ENCODE measurements around the gene RABGAP1L.

The RABGAP1L gene

GRCh38 chr1:174219606-174220370 lies 60.5 kb downstream of the RABGAP1L start:
- no peaks in the 10 kb centered on the region for H3K4me1 Mint-ChIP-seq
- H3K9me3 Mint-ChIP-seq: peaks cover 10% of the 10 kb centered on the region
- peak overlapping the region in 1 of 3 experiments; percentile 60 for H3K4me3 Mint-ChIP-seq
- H3K36me3 Mint-ChIP-seq (ENCODE audit: low read depth): peaks cover 24% of the 10 kb centered on the region
- TF ChIP-seq, protein P1, sequence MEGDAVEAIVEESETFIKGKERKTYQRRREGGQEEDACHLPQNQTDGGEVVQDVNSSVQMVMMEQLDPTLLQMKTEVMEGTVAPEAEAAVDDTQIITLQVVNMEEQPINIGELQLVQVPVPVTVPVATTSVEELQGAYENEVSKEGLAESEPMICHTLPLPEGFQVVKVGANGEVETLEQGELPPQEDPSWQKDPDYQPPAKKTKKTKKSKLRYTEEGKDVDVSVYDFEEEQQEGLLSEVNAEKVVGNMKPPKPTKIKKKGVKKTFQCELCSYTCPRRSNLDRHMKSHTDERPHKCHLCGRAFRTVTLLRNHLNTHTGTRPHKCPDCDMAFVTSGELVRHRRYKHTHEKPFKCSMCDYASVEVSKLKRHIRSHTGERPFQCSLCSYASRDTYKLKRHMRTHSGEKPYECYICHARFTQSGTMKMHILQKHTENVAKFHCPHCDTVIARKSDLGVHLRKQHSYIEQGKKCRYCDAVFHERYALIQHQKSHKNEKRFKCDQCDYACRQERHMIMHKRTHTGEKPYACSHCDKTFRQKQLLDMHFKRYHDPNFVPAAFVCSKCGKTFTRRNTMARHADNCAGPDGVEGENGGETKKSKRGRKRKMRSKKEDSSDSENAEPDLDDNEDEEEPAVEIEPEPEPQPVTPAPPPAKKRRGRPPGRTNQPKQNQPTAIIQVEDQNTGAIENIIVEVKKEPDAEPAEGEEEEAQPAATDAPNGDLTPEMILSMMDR (IDR thresholded peaks at IDR 0.05; ENCODE audit: unreplicated experiment in 3 of 3): no peak
- H3K27ac Mint-ChIP-seq: no peak overlapping the region
- no peaks in the 10 kb centered on the region for H3K27me3 Mint-ChIP-seq (ENCODE audit: low read depth)

DNA sequence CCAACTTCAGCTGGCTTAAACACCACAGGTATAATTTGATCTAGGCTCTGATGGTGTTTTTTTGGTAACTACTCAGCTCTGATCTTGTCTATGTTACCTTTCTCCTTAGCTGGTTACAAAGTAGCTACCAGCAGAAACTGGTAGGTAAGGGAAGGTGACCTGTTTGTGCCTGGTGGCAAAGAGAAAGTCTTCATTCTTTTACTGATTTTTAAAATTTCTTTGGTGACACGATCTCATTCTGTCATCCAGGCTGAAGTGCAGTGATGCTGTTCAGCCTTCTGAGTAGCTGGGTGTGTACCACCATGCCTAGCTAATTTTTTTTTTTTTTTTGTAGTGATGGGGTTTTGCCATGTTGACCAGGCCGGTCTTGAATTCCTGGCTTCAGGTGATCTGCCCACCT lies 62.4 kb downstream of the RABGAP1L start:
- Mint-ChIP-seq H3K27ac (no peak overlapping the region), H3K36me3 (ENCODE audit: low read depth) (peaks cover 34% of the 10 kb centered on the region), H3K27me3 (ENCODE audit: low read depth) (no peaks in the 10 kb centered on the region), H3K4me3 (no peak overlapping the region), H3K4me1 (no peaks in the 10 kb centered on the region), H3K9me3 (peaks cover 14% of the 10 kb centered on the region)
- TF ChIP-seq, protein P1 (IDR thresholded peaks at IDR 0.05; ENCODE audit: unreplicated experiment in 3 of 3): no peak

- peaks cover 34% of the 10 kb centered on the region for H3K36me3 Mint-ChIP-seq (ENCODE audit: low read depth)
- H3K4me3 Mint-ChIP-seq: no peak overlapping the region
- peaks cover 14% of the 10 kb centered on the region for H3K9me3 Mint-ChIP-seq
- no peak overlapping the region for H3K27ac Mint-ChIP-seq
- H3K4me1 Mint-ChIP-seq: no peaks in the 10 kb centered on the region
- TF ChIP-seq, protein P1 (IDR thresholded peaks at IDR 0.05; ENCODE audit: unreplicated experiment in 3 of 3): no peak
- H3K27me3 Mint-ChIP-seq (ENCODE audit: low read depth): no peaks in the 10 kb centered on the region
Measured at GRCh38 chr1:174222166-174222949, 63.0 kb downstream of the RABGAP1L start.

DNA sequence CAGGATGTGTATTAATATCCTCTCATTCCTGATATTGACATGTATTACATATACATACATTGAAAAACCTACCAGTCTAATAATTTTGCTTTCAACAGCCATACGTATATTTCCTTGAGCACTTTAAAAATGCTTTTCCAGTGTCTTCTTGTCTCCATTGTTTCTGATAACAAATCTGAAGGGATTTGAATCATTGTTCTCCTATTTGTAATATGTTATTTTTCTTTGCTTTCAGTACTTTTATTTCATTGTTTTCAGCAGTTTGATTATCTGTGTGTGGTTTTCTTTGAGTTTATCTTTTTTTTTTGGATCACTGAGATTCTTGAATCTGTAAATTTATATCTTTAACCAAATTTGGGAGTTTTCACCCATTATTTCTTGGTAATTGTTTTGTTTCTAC lies 65.3 kb downstream of the RABGAP1L start:
- Mint-ChIP-seq H3K27me3 (ENCODE audit: low read depth) (no peaks in the 10 kb centered on the region), H3K27ac (no peak overlapping the region), H3K4me3 (no peak overlapping the region), H3K36me3 (ENCODE audit: low read depth) (peaks cover 41% of the 10 kb centered on the region), H3K9me3 (peaks cover 14% of the 10 kb centered on the region), H3K4me1 (peaks cover 5% of the 10 kb centered on the region)
- TF ChIP-seq, protein P1 (IDR thresholded peaks at IDR 0.05; ENCODE audit: unreplicated experiment in 3 of 3): no peak

DNA sequence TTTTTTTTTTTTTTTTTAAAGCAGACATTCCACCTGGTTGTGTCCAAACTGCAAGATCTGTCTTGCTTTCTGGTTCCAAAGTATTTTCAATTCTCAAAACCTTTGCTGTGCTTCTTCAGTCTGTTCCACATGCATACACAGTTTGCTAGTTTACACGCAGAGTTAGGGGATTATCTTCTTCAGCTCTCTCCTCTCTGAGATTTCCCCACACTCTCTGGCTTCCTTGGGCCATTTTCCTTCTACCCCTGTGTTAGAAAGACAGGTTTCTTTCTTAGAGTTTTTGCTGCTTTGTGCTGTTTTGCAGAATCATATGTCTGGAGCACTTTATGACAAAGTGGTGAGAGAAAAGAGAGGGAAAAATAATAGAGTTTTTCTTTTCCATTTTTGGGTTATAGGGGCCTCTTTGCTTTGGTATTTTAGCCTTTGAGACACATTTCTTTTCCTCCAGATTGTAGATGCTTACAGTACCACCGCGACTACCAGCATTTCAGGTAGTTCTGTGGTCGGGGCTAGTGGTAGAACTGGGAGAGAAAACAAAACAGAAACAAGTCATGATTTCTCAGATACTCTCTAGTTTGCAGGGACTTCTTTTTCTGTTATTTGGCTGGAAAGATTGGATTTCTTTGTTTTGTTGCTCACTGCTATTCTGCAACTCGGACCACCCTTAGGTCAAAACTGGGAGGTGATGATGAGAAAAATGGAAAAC lies 66.3 kb downstream of the RABGAP1L start:
- Mint-ChIP-seq H3K4me3 (no peak overlapping the region), H3K27ac (no peak overlapping the region), H3K27me3 (ENCODE audit: low read depth) (no peaks in the 10 kb centered on the region)

More for the DNA sequence above, 66.3 kb downstream of the RABGAP1L start:
- TF ChIP-seq, protein P1 (IDR thresholded peaks at IDR 0.05; ENCODE audit: unreplicated experiment in 3 of 3): no peak
- H3K4me1 Mint-ChIP-seq: peaks cover 5% of the 10 kb centered on the region
- peaks cover 41% of the 10 kb centered on the region for H3K36me3 Mint-ChIP-seq (ENCODE audit: low read depth)
- peaks cover 14% of the 10 kb centered on the region for H3K9me3 Mint-ChIP-seq
